K562 (cell line): ENCODE data around the gene GUCA1A. TPM values are rescaled to one million over a fixed set of nuclear protein-coding genes. Genes with fewer than 3 reads are reported as not detected.
A peak's percentile ranks its signal among the peaks of the same experiment; 100 is the strongest.

ENCODE experiments used
- ATAC-seq: fragments of 200-7000 bp; cut with Tn5 transposase; 3 replicates; pipeline ENCODE4 v1.9.1; 2020; ENCODE audit warnings: moderate library complexity
- BruUV-seq: library from RNA; stranded (reverse); fragments of 400-500 nt; replicated peaks from 2 replicates; lab custom pipeline; 2021; lab: Mats Ljungman, UMichigan
- CTCF ChIA-PET: fragments of 300-600 bp; formaldehyde crosslinking; extraction: SDS; loops from one replicate; lab custom pipeline; 2021; ENCODE audit warnings: low intra/inter-chr PET ratio; lab: Yijun Ruan, JAX
- POLR2A ChIA-PET: fragments of 300-600, 350-650 bp; sonication (Branson Sonifier 250); formaldehyde crosslinking; extraction: SDS; loops from one replicate; lab custom pipeline; 2021; ENCODE audit warnings: antibody characterized with exemption, inconsistent platforms; lab: Yijun Ruan, JAX
- DNase-seq, 4 experiments: peaks; one replicate each; pipeline versions ENCODE4 v3.0.0 to v3.0.0-alpha.2; 2011 to 2018; ENCODE audit warnings: low spot score in 3 of 4, mixed read lengths in 3 of 4; ENCODE audit errors: extremely low read depth in 1 of 4
- FAIRE-seq: peaks from 2 replicates; lab custom pipeline; 2011; peaks lifted over from hg19 to GRCh38; lab: Jason Lieb, UNC
- H2AFZ ChIP-seq: 2 replicates; pipeline ENCODE4 v1.6.0; 2011; ENCODE audit warnings: low read depth, low read length, control low read depth, inconsistent platforms
- H3K27ac ChIP-seq: fragments of 200-600 bp; 3 replicates; pipeline ENCODE4 v1.8.0; 2011; ENCODE audit warnings: low read depth, mild to moderate bottlenecking, control low read depth, inconsistent platforms, low read length, moderate library complexity, mixed read lengths; ENCODE audit errors: extremely low read depth
- H3K27me3 ChIP-seq, 2 experiments: fragments of 300-600 bp in 1 of 2; 2 replicates in 1 of 2; 3 replicates in 1 of 2; pipeline versions ENCODE4 v1.6.0 to v1.8.0; 2011; ENCODE audit warnings: inconsistent platforms in 2 of 2, low read length in 2 of 2, mild to moderate bottlenecking in 1 of 2, mixed read lengths in 1 of 2, moderate library complexity in 1 of 2; ENCODE audit not compliant: control insufficient read depth in 2 of 2, insufficient read depth in 2 of 2
- H3K36me3 ChIP-seq: fragments of 300-600 bp; 3 replicates; pipeline ENCODE4 v1.8.0; 2011; ENCODE audit warnings: mild to moderate bottlenecking, low read length, inconsistent platforms; ENCODE audit not compliant: control insufficient read depth, insufficient read depth
- H3K4me1 ChIP-seq, 2 experiments: fragments of 200-600 bp in 1 of 2; replicated peaks in 1 of 2; 2 replicates in 1 of 2; 3 replicates in 1 of 2; pipeline versions ENCODE4 v1.5.1 to v1.8.0; 2011; ENCODE audit warnings: inconsistent platforms in 2 of 2, low read length in 2 of 2, mild to moderate bottlenecking in 1 of 2, mixed read lengths in 1 of 2, moderate library complexity in 1 of 2; ENCODE audit not compliant: control insufficient read depth in 2 of 2, insufficient read depth in 2 of 2
- H3K4me2 ChIP-seq: 2 replicates; pipeline ENCODE4 v1.6.1; 2011; ENCODE audit warnings: low read length, control low read depth, inconsistent platforms, mixed read lengths; ENCODE audit not compliant: insufficient read depth
- H3K4me3 ChIP-seq: fragments of 200-600 bp; sonication (generic), shearing (Covaris generic); 2 replicates; pipeline ENCODE4 v1.5.1; 2016; ENCODE audit warnings: control low read depth, inconsistent platforms
- H3K79me2 ChIP-seq: fragments of 200-600 bp; 3 replicates; pipeline ENCODE4 v1.8.0; 2011; ENCODE audit warnings: low read length, inconsistent platforms; ENCODE audit not compliant: control insufficient read depth, insufficient read depth
- H3K9ac ChIP-seq, 2 experiments: 2 replicates each; pipeline versions ENCODE4 v1.6.0 to v1.6.1; 2011; ENCODE audit warnings: low read depth in 2 of 2, low read length in 2 of 2, control low read depth in 1 of 2, inconsistent platforms in 1 of 2, mild to moderate bottlenecking in 1 of 2, mixed read lengths in 1 of 2; ENCODE audit not compliant: insufficient read depth in 1 of 2
- H3K9me1 ChIP-seq: one replicate; pipeline ENCODE4 v1.6.0; 2011; ENCODE audit warnings: inconsistent platforms, mild to moderate bottlenecking, low read length, moderate library complexity; ENCODE audit not compliant: control insufficient read depth, insufficient read depth
- H3K9me3 ChIP-seq: replicated peaks from 2 replicates; pipeline ENCODE4 v1.5.1; 2011; ENCODE audit warnings: low read depth, low read length, inconsistent platforms; ENCODE audit not compliant: control insufficient read depth, insufficient read depth
- H4K20me1 ChIP-seq: replicated peaks from 2 replicates; pipeline ENCODE4 v1.6.1; 2011; ENCODE audit warnings: low read length, inconsistent platforms, mixed read lengths; ENCODE audit not compliant: control insufficient read depth, insufficient read depth
- DMBX1 ChIP-seq: fragments of 250-450 bp; sonication (Bioruptor Pico); IDR thresholded peaks from 2 replicates; pipeline ENCODE4 v1.8.0; 2022; ENCODE audit warnings: inconsistent platforms, mild to moderate bottlenecking, moderate library complexity, borderline replicate concordance
- NCOA6 ChIP-seq: fragments of 450-650 bp; IDR thresholded peaks from 2 replicates; pipeline ENCODE4 v1.6.1; 2017; ENCODE audit warnings: mild to moderate bottlenecking
- ZBTB33 ChIP-seq: sonication (generic); formaldehyde crosslinking; IDR thresholded peaks from 2 replicates; pipeline ENCODE4 v1.8.1; 2023; ENCODE audit warnings: mild to moderate bottlenecking, missing genetic modification reagents
- WGBS: fragments of 100-300 bp; shearing (Covaris generic); methylation state at CpG from one replicate; pipeline ENCODE4 v1.1.6; 2016; ENCODE audit warnings: low coverage, mixed read lengths; ENCODE audit not compliant: insufficient coverage; ENCODE audit errors: missing lambda C conversion rate; 5-methylcytosine and 5-hydroxymethylcytosine counted together
- in situ Hi-C: fragments of 300-500 bp; cut with MboI; formaldehyde crosslinking; loops from 4 replicates; pipeline ENCODE4 v1.15.0; 2018; ENCODE audit warnings: inconsistent platforms, mixed read lengths
- intact Hi-C: fragments of 100-400 bp; cut with micrococcal nuclease; formaldehyde crosslinking; loops from 2 replicates; pipeline ENCODE4 v1.14.2; 2022
- polyA plus RNA-seq, 8 experiments: library from polyadenylated mRNA; depleted of rRNA in 4 of 8; stranded (reverse) in 5 of 8; unstranded in 3 of 8; fragments of >200 nt; fragmentation: Nextera tagmentation in 2 of 8; fragmentation: Illumina TruSeq in 1 of 8; extraction: Ambion mirVana in 2 of 8; extraction: Trizol in 1 of 8; gene quantifications; 2 replicates each; pipeline versions ENCODE4 v1.2.1 to v1.2.3, GENCODE V29; 2011 to 2014; ENCODE audit warnings: inconsistent platforms in 1 of 8, missing spikeins in 1 of 8
- total RNA-seq, 7 experiments: library from RNA; depleted of rRNA in 6 of 7; stranded (reverse); fragments of >200 nt in 6 of 7; fragmentation: Illumina TruSeq in 2 of 7; extraction: Trizol in 2 of 7; gene quantifications; 2 replicates each; pipeline versions ENCODE4 v1.2.1 to v1.2.3, GENCODE V29; 2011 to 2021; ENCODE audit warnings: low replicate concordance in 1 of 7
- TF ChIP-seq, protein P1 (sequence below): fragments of 450-650 bp; IDR thresholded peaks from 2 replicates; pipeline ENCODE4 v1.6.1; 2016

GUCA1A gene
- total and polyA plus RNA-seq, 9 of the 15 experiments (the other 6 are each of a cell fraction or from before 2014, with no cell fraction given): not detected

- Histone ChIP-seq H3K9me1 (no peaks in the 10 kb centered on the region), H2AFZ (no peak overlapping the region), H4K20me1 (no peaks in the 10 kb centered on the region), H3K4me3 (no peak overlapping the region), H3K36me3 (no peaks in the 10 kb centered on the region), H3K4me2 (no peak overlapping the region), H3K9me3 (no peaks in the 10 kb centered on the region), H3K79me2 (no peaks in the 10 kb centered on the region), H3K27me3 (no peaks in the 10 kb centered on the region), H3K9ac (no peak overlapping the region), H3K4me1 (peaks cover 4 to 28% of the 10 kb centered on the region in 2 experiments; a peak in 4 of 5 replicates), H3K27ac (no peak overlapping the region)
- ChIA-PET CTCF (no interaction called here), POLR2A (interaction anchor here (0.6 to 1.2 kb wide), 4 partner anchors 16 to 307 kb away, joined by 3 to 4 read pairs (median 3); partner anchors contain the start of gene GUCA1B)
- intact Hi-C loops: no loop called here
- no peak for ATAC-seq
- no peak for FAIRE-seq
- peak in 2 of 4 experiments; percentile 43 to 56 for DNase-seq
- in situ Hi-C loops: no loop called here
- 54% methylated on average over 20 of the region's 27 CpGs for WGBS
- TF ChIP-seq, protein P1, sequence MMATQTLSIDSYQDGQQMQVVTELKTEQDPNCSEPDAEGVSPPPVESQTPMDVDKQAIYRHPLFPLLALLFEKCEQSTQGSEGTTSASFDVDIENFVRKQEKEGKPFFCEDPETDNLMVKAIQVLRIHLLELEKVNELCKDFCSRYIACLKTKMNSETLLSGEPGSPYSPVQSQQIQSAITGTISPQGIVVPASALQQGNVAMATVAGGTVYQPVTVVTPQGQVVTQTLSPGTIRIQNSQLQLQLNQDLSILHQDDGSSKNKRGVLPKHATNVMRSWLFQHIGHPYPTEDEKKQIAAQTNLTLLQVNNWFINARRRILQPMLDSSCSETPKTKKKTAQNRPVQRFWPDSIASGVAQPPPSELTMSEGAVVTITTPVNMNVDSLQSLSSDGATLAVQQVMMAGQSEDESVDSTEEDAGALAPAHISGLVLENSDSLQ: peak; percentile 66
- TF ChIP-seq DMBX1 (CRISPR knock-in tag) (no peak), ZBTB33 (peak; percentile 71; the same call in 1 of the 2 replicates), NCOA6 (no peak)
- no TSS peak for BruUV-seq
These were observed 4.6 kb downstream of the GUCA1A start for GRCh38 chr6:42177514-42178364.
